ENCODE data around the gene GTF2I. TPM values are rescaled to one million over a fixed set of nuclear protein-coding genes. Genes with fewer than 3 reads are reported as not detected.
"Not testable (repeated sequence)": the region's sequence is repeated elsewhere in the genome, so short reads cannot be mapped to it uniquely, and the experiment has no call there.

The GTF2I gene
- total RNA-seq, 2 experiments from 2014 or later = 143 to 145 TPM

GRCh38 chr7:74650055-74650454 is 7.5 kb upstream of the GTF2I start:
- DNase-seq = peak; percentile 83
- POLR2A ChIA-PET = interaction anchor here (0.8 to 1.2 kb wide), 4 partner anchors 9 to 79 kb away, joined by 3 to 5 read pairs (median 4); no protein-coding TSS in a partner anchor
- not testable (repeated sequence) for H3K9me3 Mint-ChIP-seq; H3K27me3 Mint-ChIP-seq; H3K36me3 Mint-ChIP-seq (ENCODE audit: low read depth)
- Mint-ChIP-seq H3K4me1 (peaks cover 37% of the 10 kb centered on the region), H3K4me3 (peak overlapping the region; percentile 83), H3K27ac (peak overlapping the region; percentile 92)
- CTCF ChIA-PET = interaction anchor here (0.6 kb wide), 1 partner anchor 585 kb away, joined by 4 read pairs; no protein-coding TSS in a partner anchor

- POLR2A ChIA-PET = interaction anchor here (1.0 to 1.2 kb wide), 3 partner anchors 11 to 80 kb away, joined by 4 to 5 read pairs (median 4); no protein-coding TSS in a partner anchor
- H3K36me3 Mint-ChIP-seq (ENCODE audit: low read depth); CTCF ChIA-PET; H3K27me3 Mint-ChIP-seq; H3K9me3 Mint-ChIP-seq: not testable (repeated sequence)
- peak; percentile 29 for DNase-seq
- peak overlapping the region; percentile 92 for H3K27ac Mint-ChIP-seq
- peak overlapping the region; percentile 83 for H3K4me3 Mint-ChIP-seq
- peaks cover 43% of the 10 kb centered on the region for H3K4me1 Mint-ChIP-seq
Measured at GRCh38 chr7:74650493-74651132, 6.9 kb upstream of the GTF2I start.

GRCh38 chr7:74651133-74651504 is 6.4 kb upstream of the GTF2I start:
- H3K4me1 Mint-ChIP-seq = peaks cover 48% of the 10 kb centered on the region
- H3K36me3 Mint-ChIP-seq (ENCODE audit: low read depth); H3K9me3 Mint-ChIP-seq; POLR2A ChIA-PET; H3K27me3 Mint-ChIP-seq; DNase-seq: not testable (repeated sequence)
- H3K27ac Mint-ChIP-seq = peak overlapping the region; percentile 92
- peak overlapping the region; percentile 83 for H3K4me3 Mint-ChIP-seq
- CTCF ChIA-PET = interaction anchor here (1.3 kb wide), 1 partner anchor 201 kb away, joined by 5 read pairs; no protein-coding TSS in a partner anchor

- Mint-ChIP-seq H3K4me3 (no peak overlapping the region), H3K36me3 (ENCODE audit: low read depth) (peaks cover 2% of the 10 kb centered on the region), H3K4me1 (peaks cover 55% of the 10 kb centered on the region), H3K9me3 (no peaks in the 10 kb centered on the region), H3K27ac (no peak overlapping the region), H3K27me3 (no peaks in the 10 kb centered on the region)
- CTCF ChIA-PET = interaction anchor here (0.7 kb wide), 1 partner anchor 675 kb away, joined by 3 read pairs; no protein-coding TSS in a partner anchor
- no peak for DNase-seq
- POLR2A ChIA-PET = no interaction called here
Measured at GRCh38 chr7:74653686-74654181, 3.8 kb upstream of the GTF2I start.

- POLR2A ChIA-PET = no interaction called here
- H3K27ac Mint-ChIP-seq = peak overlapping the region; percentile 21
- CTCF ChIA-PET = interaction anchor here (0.6 to 0.7 kb wide), 2 partner anchors 14 to 676 kb away, joined by 3 to 4 read pairs; no protein-coding TSS in a partner anchor
Measured at GRCh38 chr7:74654811-74655210, 2.7 kb upstream of the GTF2I start.

GRCh38 chr7:74655324-74655723 is 2.2 kb upstream of the GTF2I start:
- Mint-ChIP-seq H3K4me1 (peaks cover 54% of the 10 kb centered on the region), H3K9me3 (no peaks in the 10 kb centered on the region), H3K27me3 (no peaks in the 10 kb centered on the region), H3K4me3 (peak overlapping the region; percentile 76), H3K36me3 (ENCODE audit: low read depth) (peaks cover 11% of the 10 kb centered on the region), H3K27ac (peak overlapping the region; percentile 9)
- ChIA-PET CTCF (interaction anchor here (0.6 kb wide), 1 partner anchor 14 kb away, joined by 4 read pairs; no protein-coding TSS in a partner anchor), POLR2A (no interaction called here)
- no peak for DNase-seq

More at GRCh38 chr7:74654811-74655210, 2.7 kb upstream of the GTF2I start:
- Mint-ChIP-seq H3K27me3 (no peaks in the 10 kb centered on the region), H3K4me1 (peaks cover 53% of the 10 kb centered on the region), H3K9me3 (no peaks in the 10 kb centered on the region), H3K4me3 (no peak overlapping the region), H3K36me3 (ENCODE audit: low read depth) (peaks cover 6% of the 10 kb centered on the region)
- DNase-seq = no peak

- Mint-ChIP-seq H3K9me3 (no peaks in the 10 kb centered on the region), H3K4me3 (peak overlapping the region; percentile 76), H3K27ac (peak overlapping the region; percentile 69), H3K36me3 (ENCODE audit: low read depth) (peaks cover 16% of the 10 kb centered on the region), H3K27me3 (no peaks in the 10 kb centered on the region), H3K4me1 (peaks cover 54% of the 10 kb centered on the region)
- ChIA-PET POLR2A (interaction anchor here (1.4 kb wide), 1 partner anchor 14 kb away, joined by 7 read pairs; no protein-coding TSS in a partner anchor), CTCF (no interaction called here)
- DNase-seq = no peak
Measured at GRCh38 chr7:74655768-74656440, 1.6 kb upstream of the GTF2I start.

GRCh38 chr7:74656441-74656836 is 1.1 kb upstream of the GTF2I start:
- peaks cover 57% of the 10 kb centered on the region for H3K4me1 Mint-ChIP-seq

GRCh38 chr7:74656837-74657691 is 454 bp upstream of the GTF2I start:
- peaks cover 56% of the 10 kb centered on the region for H3K4me1 Mint-ChIP-seq
- H3K36me3 Mint-ChIP-seq (ENCODE audit: low read depth) = peaks cover 19% of the 10 kb centered on the region
- POLR2A ChIA-PET = interaction anchor here (0.7 to 1.8 kb wide), 5 partner anchors 10 to 810 kb away, joined by 3 to 7 read pairs (median 4); no protein-coding TSS in a partner anchor

More at GRCh38 chr7:74656441-74656836, 1.1 kb upstream of the GTF2I start:
- Mint-ChIP-seq H3K4me3 (peak overlapping the region; percentile 76), H3K27ac (peak overlapping the region; percentile 69), H3K36me3 (ENCODE audit: low read depth) (peaks cover 19% of the 10 kb centered on the region), H3K27me3 (no peaks in the 10 kb centered on the region), H3K9me3 (no peaks in the 10 kb centered on the region)
- DNase-seq = peak; percentile 50
- ChIA-PET CTCF (no interaction called here), POLR2A (interaction anchor here (1.4 to 1.7 kb wide), 2 partner anchors 14 to 20 kb away, joined by 7 read pairs; no protein-coding TSS in a partner anchor)

GRCh38 chr7:74658178-74659004 is 873 bp downstream of the GTF2I start:
- DNase-seq = peak; percentile 89
- CTCF ChIA-PET = interaction anchor here (0.6 kb wide), 2 partner anchors 11 to 251 kb away, joined by 3 to 6 read pairs; no protein-coding TSS in a partner anchor
- Mint-ChIP-seq H3K4me3 (peak overlapping the region; percentile 71), H3K27ac (peak overlapping the region; percentile 70), H3K27me3 (no peaks in the 10 kb centered on the region), H3K9me3 (no peaks in the 10 kb centered on the region), H3K4me1 (peaks cover 58% of the 10 kb centered on the region), H3K36me3 (ENCODE audit: low read depth) (peaks cover 22% of the 10 kb centered on the region)
- POLR2A ChIA-PET = interaction anchor here (0.7 to 1.8 kb wide), 5 partner anchors 9 to 198 kb away, joined by 3 to 7 read pairs (median 3); no protein-coding TSS in a partner anchor

More at GRCh38 chr7:74656837-74657691, 454 bp upstream of the GTF2I start:
- CTCF ChIA-PET = interaction anchor here (0.6 to 1.2 kb wide), 4 partner anchors 9 to 250 kb away, joined by 3 to 6 read pairs (median 4); no protein-coding TSS in a partner anchor
- Mint-ChIP-seq H3K9me3 (no peaks in the 10 kb centered on the region), H3K4me3 (peak overlapping the region; percentile 76), H3K27me3 (no peaks in the 10 kb centered on the region), H3K27ac (peak overlapping the region; percentile 69)
- peak; percentile 99 for DNase-seq

GRCh38 chr7:74660202-74660601 is 2.7 kb downstream of the GTF2I start:
- Mint-ChIP-seq H3K4me3 (peak overlapping the region; percentile 71), H3K4me1 (peaks cover 60% of the 10 kb centered on the region), H3K36me3 (ENCODE audit: low read depth) (peaks cover 32% of the 10 kb centered on the region), H3K27ac (peak overlapping the region; percentile 89)
- POLR2A ChIA-PET, H3K27me3 Mint-ChIP-seq, H3K9me3 Mint-ChIP-seq, DNase-seq: not testable (repeated sequence)
- CTCF ChIA-PET = interaction anchor here (0.8 kb wide), 1 partner anchor 21 kb away, joined by 3 read pairs; no protein-coding TSS in a partner anchor
